ENCODE measurements around the gene GLRX3.

DNA sequence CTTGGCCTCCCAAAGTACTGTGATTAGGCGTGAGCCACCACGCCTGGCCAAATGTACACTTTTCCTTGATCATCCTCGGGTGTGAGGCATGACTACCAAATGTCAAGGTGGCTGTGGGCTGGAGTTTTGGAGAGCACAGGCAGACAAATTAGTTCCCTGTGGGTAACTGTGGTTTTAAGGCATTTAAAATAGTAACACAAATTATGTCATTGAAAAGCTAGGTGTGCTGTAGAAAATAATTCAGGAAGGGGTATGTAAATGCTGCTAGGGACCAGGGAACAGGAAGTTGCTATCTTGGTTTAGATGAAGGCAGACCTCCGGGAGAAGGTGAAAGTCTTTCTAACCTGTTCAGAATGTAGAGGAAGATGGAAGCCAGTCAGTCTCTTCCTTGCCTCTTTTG, 9.9 kb downstream of the GLRX3 start:
- no peak for TF ChIP-seq CTCF (IDR thresholded peaks at IDR 0.05)
- TF ChIP-seq POLR2A (IDR thresholded peaks at IDR 0.05) = no peak
- no peak for TF ChIP-seq POLR2AphosphoS5 (IDR thresholded peaks at IDR 0.05)
